Right lobe of liver (tissue), 6 donors: ENCODE measurements around the gene NOL4. TPM values are rescaled to one million over a fixed set of nuclear protein-coding genes. Genes with fewer than 3 reads are reported as not detected.
"Not testable (repeated sequence)": the region's sequence is repeated elsewhere in the genome, so short reads cannot be mapped to it uniquely, and the experiment has no call there.

ENCODE experiments used
- ATAC-seq, 4 donors: fragments of 200-7000 bp; cut with Tn5 transposase; one replicate each; pipeline ENCODE4 v1.9.1; 2020; ENCODE audit warnings: mild to moderate bottlenecking in 4 of 4, moderate library complexity in 4 of 4
- DNase-seq, 3 donors: peaks; one replicate each; pipeline ENCODE4 v3.0.0-alpha.2; 2020
- H3K27ac ChIP-seq, 3 donors: fragments of 200-600 bp; one replicate each; pipeline ENCODE4 v1.8.0; 2022
- H3K27me3 ChIP-seq, 2 donors: fragments of 200-600 bp; one replicate each; pipeline ENCODE4 v1.8.0; 2022
- H3K36me3 ChIP-seq, 4 donors: fragments of 200-600 bp; sonication (generic) in 1 of 4; one replicate each; pipeline versions ENCODE4 v1.5.1 to v1.8.0; 2017 to 2022; ENCODE audit warnings: control low read depth in 1 of 4
- H3K4me1 ChIP-seq, 4 donors: fragments of 200-600 bp; sonication (generic) in 1 of 4; one replicate each; pipeline versions ENCODE4 v1.5.1 to v1.8.0; 2017 to 2022; ENCODE audit warnings: control low read depth in 1 of 4
- H3K4me3 ChIP-seq, 3 donors: fragments of 200-600 bp; one replicate each; pipeline ENCODE4 v1.8.0; 2022
- H3K9me3 ChIP-seq, 4 donors: fragments of 200-600 bp; sonication (generic) in 1 of 4; one replicate each; pipeline versions ENCODE4 v1.5.1 to v1.8.0; 2017 to 2022; ENCODE audit warnings: control low read depth in 1 of 4
- POLR2A ChIP-seq: fragments of 450-650 bp; IDR thresholded peaks from one replicate; pipeline ENCODE4 v1.6.1; 2017; ENCODE audit warnings: antibody characterized with exemption, mild to moderate bottlenecking
- WGBS: methylation state at CpG from one replicate; pipeline ENCODE4 v1.1.6; 2018; ENCODE audit warnings: low coverage, low lambda C conversion rate; ENCODE audit not compliant: insufficient coverage; ENCODE audit errors: missing lambda C conversion rate; 5-methylcytosine and 5-hydroxymethylcytosine counted together
- intact Hi-C, 2 donors: fragments of 100-400 bp; cut with DNase I; formaldehyde crosslinking; loops; one replicate each; pipeline versions ENCODE4 v1.11.2 to v1.14.1; 2022
- total RNA-seq, 6 experiments: library from RNA; depleted of rRNA in 2 of 6; stranded (reverse); fragments of >200 nt in 2 of 6; fragmentation: NEBNext Ultra II Directional in 3 of 6; extraction: Animal tissue kit (Norgen Biotek cat#: 25700) in 3 of 6; gene quantifications; one replicate each; pipeline versions ENCODE4 v1.1.0 to v1.2.4, GENCODE V29; 2016 to 2023
- TF ChIP-seq, protein P1 (sequence below), 4 donors: fragments of 200-600 bp in 3 of 4; fragments of 450-650 bp in 1 of 4; IDR thresholded peaks; one replicate each; pipeline versions ENCODE4 v1.5.1 to v1.8.0; 2016 to 2022; ENCODE audit warnings: antibody characterized with exemption in 4 of 4, mild to moderate bottlenecking in 2 of 4
- donor health status: DM: no; HTN: yes; CAD: no.
- donor health status: DM: no; HTN: no; CAD: no.
- donor health status: DM: no; HTN: no; CAD: no.
- donor health status: DM: no; HTN: yes; CAD: no.
- donor health status: DM: no; HTN: yes; CAD: no.

NOL4 gene
- total RNA-seq, 6 experiments from 2014 or later, result 0.27 to 2.8 (median 0.74) TPM

DNA sequence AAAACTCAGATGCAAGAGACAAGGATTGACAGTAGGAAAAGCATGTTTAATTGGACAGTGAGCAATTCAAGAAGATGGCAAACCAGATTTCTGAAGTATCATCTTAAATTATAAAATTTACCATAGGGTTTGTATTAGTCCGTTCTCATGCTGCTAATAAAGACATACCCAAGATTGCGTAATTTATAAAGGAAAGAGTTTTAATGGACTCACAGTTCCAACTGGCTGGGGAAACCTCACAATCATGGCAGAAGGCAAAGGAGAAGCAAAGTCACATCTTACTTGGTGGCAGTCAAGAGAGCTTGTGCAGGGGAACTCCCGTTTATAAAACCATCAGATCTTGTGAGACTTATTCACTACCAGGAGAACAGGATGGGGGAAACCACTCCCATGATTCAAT, 24.0 kb upstream of the NOL4 start:
- WGBS, result 76% methylated on average over 3 of the region's 3 CpGs
- no peak for ATAC-seq

DNA sequence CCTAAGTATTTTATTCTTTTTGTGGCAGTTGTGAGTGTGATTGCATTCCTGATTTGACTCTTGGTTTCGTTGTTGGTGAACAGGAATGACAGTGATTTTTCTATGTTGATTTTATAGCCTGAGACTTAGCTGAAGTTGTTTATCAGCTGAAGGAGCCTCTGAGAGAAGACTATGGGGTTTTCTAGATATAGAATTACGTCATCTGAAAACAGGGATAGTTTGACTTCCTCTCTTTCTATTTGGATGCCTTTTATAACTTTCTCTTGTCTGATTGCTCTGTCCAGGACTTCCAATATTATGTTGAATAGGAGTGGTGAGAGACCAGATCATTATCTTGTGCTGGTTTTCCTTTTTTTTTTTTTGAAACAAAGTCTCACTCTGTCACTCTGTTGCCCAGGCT, 18.0 kb upstream of the NOL4 start:
- H3K9me3 ChIP-seq, result no peaks in the 10 kb centered on the region
- WGBS, result 35% methylated on average over 2 of the region's 2 CpGs
- intact Hi-C loops, result no loop called here
- no peaks in the 10 kb centered on the region for H3K27me3 ChIP-seq
- no peaks in the 10 kb centered on the region for H3K36me3 ChIP-seq
- ATAC-seq (no peak), DNase-seq (no peak)
- TF ChIP-seq POLR2A, result no peak
- TF ChIP-seq, protein P1, sequence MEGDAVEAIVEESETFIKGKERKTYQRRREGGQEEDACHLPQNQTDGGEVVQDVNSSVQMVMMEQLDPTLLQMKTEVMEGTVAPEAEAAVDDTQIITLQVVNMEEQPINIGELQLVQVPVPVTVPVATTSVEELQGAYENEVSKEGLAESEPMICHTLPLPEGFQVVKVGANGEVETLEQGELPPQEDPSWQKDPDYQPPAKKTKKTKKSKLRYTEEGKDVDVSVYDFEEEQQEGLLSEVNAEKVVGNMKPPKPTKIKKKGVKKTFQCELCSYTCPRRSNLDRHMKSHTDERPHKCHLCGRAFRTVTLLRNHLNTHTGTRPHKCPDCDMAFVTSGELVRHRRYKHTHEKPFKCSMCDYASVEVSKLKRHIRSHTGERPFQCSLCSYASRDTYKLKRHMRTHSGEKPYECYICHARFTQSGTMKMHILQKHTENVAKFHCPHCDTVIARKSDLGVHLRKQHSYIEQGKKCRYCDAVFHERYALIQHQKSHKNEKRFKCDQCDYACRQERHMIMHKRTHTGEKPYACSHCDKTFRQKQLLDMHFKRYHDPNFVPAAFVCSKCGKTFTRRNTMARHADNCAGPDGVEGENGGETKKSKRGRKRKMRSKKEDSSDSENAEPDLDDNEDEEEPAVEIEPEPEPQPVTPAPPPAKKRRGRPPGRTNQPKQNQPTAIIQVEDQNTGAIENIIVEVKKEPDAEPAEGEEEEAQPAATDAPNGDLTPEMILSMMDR (IDR thresholded peaks at IDR 0.05), result no peak
- no peak overlapping the region for H3K27ac ChIP-seq
- no peaks in the 10 kb centered on the region for H3K4me1 ChIP-seq
- H3K4me3 ChIP-seq, result no peak overlapping the region

More for the DNA sequence above, 24.0 kb upstream of the NOL4 start:
- no peak for DNase-seq
- Histone ChIP-seq H3K27me3 (no peaks in the 10 kb centered on the region), H3K4me3 (no peak overlapping the region), H3K27ac (no peak overlapping the region), H3K4me1 (no peaks in the 10 kb centered on the region), H3K36me3 (no peaks in the 10 kb centered on the region), H3K9me3 (no peaks in the 10 kb centered on the region)
- intact Hi-C loops, result no loop called here
- TF ChIP-seq, protein P1 (IDR thresholded peaks at IDR 0.05), result no peak
- TF ChIP-seq POLR2A, result no peak

DNA sequence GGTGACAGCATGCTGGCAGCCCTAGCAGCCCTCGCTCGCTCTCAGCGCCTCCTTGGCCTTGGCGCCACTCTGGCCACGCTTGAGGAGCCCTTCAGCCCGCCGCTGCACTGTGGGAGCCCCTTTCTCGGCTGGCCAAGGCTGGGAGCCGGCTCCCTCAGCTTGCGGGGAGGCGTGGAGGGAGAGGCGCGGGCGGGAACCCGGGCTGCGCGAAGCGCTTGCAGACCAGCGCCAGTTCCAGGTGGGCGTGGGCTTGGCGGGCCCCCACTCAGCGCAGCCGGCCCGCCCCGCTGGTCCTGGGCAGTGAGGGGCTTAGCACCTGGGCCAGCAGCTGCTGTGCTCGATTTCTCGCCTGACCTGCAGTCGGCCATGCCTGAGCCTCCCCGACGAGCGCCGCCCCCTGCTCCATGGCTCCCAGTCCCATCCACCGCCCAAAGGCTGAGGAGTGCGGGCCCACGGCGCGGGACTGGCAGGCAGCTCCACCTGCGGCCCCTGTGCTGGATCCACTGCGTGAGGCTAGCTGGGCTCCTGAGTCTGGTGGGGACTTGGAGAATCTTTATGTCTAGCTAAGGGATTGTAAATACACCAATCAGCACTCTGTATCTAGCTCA, 9.2 kb upstream of the NOL4 start:
- H3K36me3 ChIP-seq, H3K27me3 ChIP-seq, ATAC-seq, H3K9me3 ChIP-seq, H3K4me3 ChIP-seq, H3K4me1 ChIP-seq, H3K27ac ChIP-seq, intact Hi-C loops: not testable (repeated sequence)
- DNase-seq, result peak in 1 of 3 donors; percentile 40
- 95% methylated on average over 8 of the region's 39 CpGs for WGBS

DNA sequence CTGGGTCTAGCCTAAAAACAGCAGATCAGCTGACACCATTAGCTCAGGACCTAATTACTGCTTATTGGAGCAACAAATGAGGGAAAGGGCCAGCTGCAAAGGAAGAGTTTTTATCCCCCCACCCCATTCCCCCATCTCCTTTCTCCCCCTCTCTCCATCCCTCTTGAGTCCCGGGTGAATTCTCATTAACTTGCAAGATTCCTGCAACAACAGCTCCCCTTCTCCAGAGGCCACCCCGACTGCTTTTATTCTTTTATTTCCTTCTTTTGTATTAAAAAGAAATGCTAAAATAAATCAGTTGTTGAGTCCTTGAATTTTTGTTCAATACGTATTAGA, 473 bp upstream of the NOL4 start:
- intact Hi-C loops, result no loop called here
- Histone ChIP-seq H3K4me3 (no peak overlapping the region), H3K4me1 (peaks cover 0 to 25% (median 6%) of the 10 kb centered on the region in 4 donors), H3K27me3 (peaks cover 0 to 27% of the 10 kb centered on the region in 2 donors), H3K27ac (no peak overlapping the region), H3K36me3 (no peaks in the 10 kb centered on the region), H3K9me3 (no peaks in the 10 kb centered on the region)
- no peak for DNase-seq
- 17% methylated on average over 3 of the region's 3 CpGs for WGBS
- TF ChIP-seq POLR2A, result no peak
- TF ChIP-seq, protein P1 (IDR thresholded peaks at IDR 0.05), result no peak
- no peak for ATAC-seq

DNA sequence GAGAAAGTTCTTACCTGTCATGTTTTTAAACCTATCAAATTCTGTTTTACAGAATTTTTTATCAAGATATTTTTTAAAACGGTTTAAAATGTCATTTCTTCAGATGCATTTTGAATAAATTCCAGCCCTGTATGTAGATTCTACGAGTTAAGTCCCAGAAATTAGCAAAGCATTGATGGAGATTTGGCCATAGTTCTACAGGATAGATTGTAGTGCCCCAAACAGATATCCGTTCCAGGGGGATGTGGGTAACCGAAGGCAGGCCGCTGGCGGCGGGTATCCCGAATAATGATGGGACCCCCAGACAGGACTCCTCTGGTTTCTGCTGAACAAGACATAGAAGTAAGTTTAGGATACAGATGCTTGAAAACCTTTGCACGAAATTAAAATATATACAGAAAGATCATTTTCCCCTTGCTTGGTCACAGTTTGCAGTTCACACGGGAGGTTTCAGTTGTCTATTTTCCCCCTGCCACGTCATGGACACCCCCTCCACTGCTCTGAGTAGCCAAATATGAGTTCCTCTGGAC, 755 bp downstream of the NOL4 start:
- no peak overlapping the region for H3K27ac ChIP-seq
- ATAC-seq (no peak), DNase-seq (no peak)
- no peaks in the 10 kb centered on the region for H3K36me3 ChIP-seq
- H3K4me1 ChIP-seq, result peaks cover 0 to 25% (median 6%) of the 10 kb centered on the region in 4 donors
- intact Hi-C loops, result no loop called here
- H3K27me3 ChIP-seq, result peaks cover 0 to 27% of the 10 kb centered on the region in 2 donors
- H3K9me3 ChIP-seq, result no peaks in the 10 kb centered on the region
- 5% methylated on average over 11 of the region's 11 CpGs for WGBS
- no peak for TF ChIP-seq POLR2A
- TF ChIP-seq, protein P1 (IDR thresholded peaks at IDR 0.05), result no peak
- H3K4me3 ChIP-seq, result peak overlapping the region in 1 of 3 donors; percentile 24
